ENCODE measurements around the gene PTPRB. TPM values are rescaled to one million over a fixed set of nuclear protein-coding genes. Genes with fewer than 3 reads are reported as not detected.

PTPRB gene
- total RNA-seq, 4 donors from 2014 or later = 36.8 to 107 (median 63.1) TPM

- Histone ChIP-seq H3K4me1 (no peaks in the 10 kb centered on the region), H3K9me3 (no peaks in the 10 kb centered on the region), H3K27me3 (no peaks in the 10 kb centered on the region), H3K36me3 (no peaks in the 10 kb centered on the region), H3K27ac (peak overlapping the region in 1 of 2 donors; percentile 55), H3K4me3 (no peak overlapping the region)
- no peak for TF ChIP-seq POLR2A (IDR thresholded peaks at IDR 0.05)
- TF ChIP-seq CTCF (IDR thresholded peaks at IDR 0.05) = no peak
- intact Hi-C loops (cut with DNase I; ENCODE audit: low total_unique reads) = no loop called here
- peak in 1 of 2 donors; percentile 60 for DNase-seq
These were observed 8.5 kb upstream of the PTPRB start for GRCh38 chr12:70645494-70646317.

- Histone ChIP-seq H3K36me3 (no peaks in the 10 kb centered on the region), H3K27ac (no peak overlapping the region), H3K27me3 (no peaks in the 10 kb centered on the region), H3K9me3 (no peaks in the 10 kb centered on the region), H3K4me3 (no peak overlapping the region), H3K4me1 (no peaks in the 10 kb centered on the region)
- DNase-seq = no peak
- TF ChIP-seq POLR2A (IDR thresholded peaks at IDR 0.05) (no peak), CTCF (IDR thresholded peaks at IDR 0.05) (no peak)
- intact Hi-C loops (cut with DNase I; ENCODE audit: low total_unique reads) = no loop called here
These were observed 7.6 kb upstream of the PTPRB start for GRCh38 chr12:70644861-70645260.

DNA sequence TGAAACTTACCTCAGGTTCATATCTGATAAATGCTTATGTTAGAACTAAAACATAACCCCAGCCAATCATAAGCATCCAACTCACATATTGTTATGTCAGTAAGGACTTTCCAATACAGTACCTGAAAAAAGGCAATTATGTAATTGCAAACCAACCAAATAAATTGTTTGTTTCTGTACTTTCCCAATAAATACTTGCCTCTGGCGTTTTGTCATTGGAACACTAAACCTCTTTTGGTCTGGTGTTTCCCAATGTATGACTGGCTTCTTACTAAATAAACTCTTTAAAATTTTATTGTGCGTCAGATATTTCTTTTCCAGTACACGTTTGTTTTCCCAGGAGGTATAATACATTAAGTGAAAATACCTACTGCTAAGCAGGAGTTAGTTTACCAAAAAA, 6.7 kb upstream of the PTPRB start:
- intact Hi-C loops (cut with DNase I; ENCODE audit: low total_unique reads) = no loop called here
- no peaks in the 10 kb centered on the region for H3K9me3 ChIP-seq
- TF ChIP-seq POLR2A (IDR thresholded peaks at IDR 0.05) (no peak), CTCF (IDR thresholded peaks at IDR 0.05) (no peak)

GRCh38 chr12:70641691-70642090, 4.5 kb upstream of the PTPRB start:
- Histone ChIP-seq H3K4me1 (no peaks in the 10 kb centered on the region), H3K27me3 (no peaks in the 10 kb centered on the region), H3K36me3 (no peaks in the 10 kb centered on the region), H3K27ac (no peak overlapping the region), H3K9me3 (no peaks in the 10 kb centered on the region), H3K4me3 (no peak overlapping the region)
- intact Hi-C loops (cut with DNase I; ENCODE audit: low total_unique reads) = no loop called here
- TF ChIP-seq CTCF (IDR thresholded peaks at IDR 0.05) (no peak), POLR2A (IDR thresholded peaks at IDR 0.05) (no peak)
- DNase-seq = no peak

More for the DNA sequence above, 6.7 kb upstream of the PTPRB start:
- no peak overlapping the region for H3K4me3 ChIP-seq
- H3K36me3 ChIP-seq = no peaks in the 10 kb centered on the region
- H3K27me3 ChIP-seq = no peaks in the 10 kb centered on the region
- no peaks in the 10 kb centered on the region for H3K4me1 ChIP-seq
- H3K27ac ChIP-seq = no peak overlapping the region
- no peak for DNase-seq

GRCh38 chr12:70640901-70641300, 3.7 kb upstream of the PTPRB start:
- no peak for DNase-seq
- H3K4me1 ChIP-seq = no peaks in the 10 kb centered on the region
- no peaks in the 10 kb centered on the region for H3K9me3 ChIP-seq
- TF ChIP-seq CTCF (IDR thresholded peaks at IDR 0.05) (no peak), POLR2A (IDR thresholded peaks at IDR 0.05) (no peak)
- H3K36me3 ChIP-seq = no peaks in the 10 kb centered on the region
- no peak overlapping the region for H3K27ac ChIP-seq
- H3K27me3 ChIP-seq = no peaks in the 10 kb centered on the region
- intact Hi-C loops (cut with DNase I; ENCODE audit: low total_unique reads) = no loop called here
- no peak overlapping the region for H3K4me3 ChIP-seq
